NCI-H2227 treated with DMSO at 0.1 percent for 48 hours (cell line): ENCODE data around the gene KRT83.

Experiments used
- DNase-seq: peaks from one replicate; lab custom pipeline; 2025; lab: John Stamatoyannopoulos, UW

KRT83 gene

DNA sequence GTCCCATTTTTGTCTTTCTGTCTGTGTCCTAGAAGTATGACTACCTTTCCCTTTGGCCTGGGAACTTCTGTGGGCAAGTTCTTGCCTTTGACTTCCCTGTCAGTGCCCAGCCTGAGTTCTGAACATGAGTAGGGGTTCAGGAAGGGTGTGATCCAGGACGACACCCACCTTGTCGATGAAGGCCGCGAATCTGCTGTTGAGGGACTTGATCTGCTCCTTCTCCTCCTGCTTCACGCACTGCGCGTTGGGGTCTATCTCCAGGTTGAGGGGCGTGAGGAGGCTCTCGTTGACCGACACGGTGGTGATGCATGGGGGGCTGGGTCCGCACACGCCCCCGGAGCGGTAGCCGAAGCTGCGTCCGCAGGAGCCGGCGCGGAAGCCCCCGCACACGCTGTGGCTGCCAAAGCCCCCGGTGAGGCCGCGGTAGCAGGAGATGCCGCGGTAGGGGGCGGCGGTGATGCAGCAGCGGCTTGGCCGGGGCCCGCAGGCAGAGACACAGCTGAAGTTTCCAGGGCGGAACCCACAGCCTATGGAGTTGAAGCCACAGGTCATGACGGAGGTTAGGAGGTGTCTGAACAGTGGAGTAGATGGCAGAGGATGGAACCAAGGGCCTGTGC is at the start of gene KRT83:
Gene KRT83 (minus strand): TSS at position 615 of the 617 bp plus-strand sequence. CDS start 63 bp downstream, at position 552.
- no peak for DNase-seq

DNA sequence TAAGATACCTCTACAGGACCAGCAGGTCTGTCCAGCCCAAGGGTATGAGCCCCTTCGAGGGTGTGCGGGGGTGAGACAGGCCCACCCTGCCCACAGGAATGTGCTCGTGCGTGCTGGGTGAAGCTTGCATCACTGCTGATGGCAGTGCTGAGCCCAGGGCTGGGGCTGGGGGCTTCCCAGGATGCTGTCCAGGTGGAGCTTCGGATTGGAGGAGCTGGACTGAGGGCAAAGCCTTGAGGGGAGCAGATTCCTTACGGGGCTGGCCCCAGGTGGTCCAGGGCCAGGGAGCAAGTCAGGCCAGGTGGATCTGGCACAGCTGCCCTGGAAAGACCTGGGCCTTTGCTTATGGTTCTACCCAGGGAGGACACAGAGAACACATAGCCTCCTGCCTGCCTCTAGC is 48.6 kb upstream of the KRT83 start:
- no peak for DNase-seq

DNA sequence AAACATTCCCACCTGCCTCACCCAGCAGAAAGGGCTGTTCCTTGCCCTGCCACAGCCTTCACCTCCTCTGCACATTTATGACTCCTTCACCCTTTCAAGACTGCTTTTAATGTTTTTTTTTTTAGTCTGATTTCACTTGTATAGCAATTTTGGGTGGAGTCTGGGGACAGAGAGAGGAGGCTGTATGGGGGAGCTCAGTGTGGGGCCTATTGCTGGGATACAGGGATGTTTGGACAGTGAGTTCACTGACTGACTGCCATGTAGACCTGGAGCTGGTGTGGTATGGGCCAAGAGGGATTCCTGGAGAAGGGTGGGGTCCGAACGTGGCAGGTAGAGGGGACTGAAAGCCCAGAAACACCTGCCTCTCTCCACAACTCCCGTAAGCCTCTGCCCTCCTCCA is 48.0 kb upstream of the KRT83 start:
- no peak for DNase-seq

DNA sequence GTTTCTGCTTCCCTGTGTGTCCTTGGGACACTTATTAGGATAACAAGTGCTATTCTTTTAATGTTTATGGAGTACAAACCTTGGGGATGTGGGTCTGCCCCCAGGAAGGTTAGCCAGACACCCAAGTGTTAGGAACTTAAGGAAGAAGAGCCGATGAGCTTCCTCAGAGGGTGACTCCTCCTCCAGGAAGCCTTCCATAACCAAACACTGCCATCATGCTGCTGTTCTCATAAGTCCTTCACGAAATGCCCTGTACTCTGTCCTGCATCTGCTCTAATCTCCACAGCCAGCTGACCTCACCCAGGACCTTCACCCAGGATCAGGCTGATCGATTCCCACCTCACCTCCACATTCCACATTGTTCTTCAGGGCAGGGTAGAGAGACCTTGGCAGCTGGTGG is 47.3 kb upstream of the KRT83 start:
- DNase-seq: no peak

DNA sequence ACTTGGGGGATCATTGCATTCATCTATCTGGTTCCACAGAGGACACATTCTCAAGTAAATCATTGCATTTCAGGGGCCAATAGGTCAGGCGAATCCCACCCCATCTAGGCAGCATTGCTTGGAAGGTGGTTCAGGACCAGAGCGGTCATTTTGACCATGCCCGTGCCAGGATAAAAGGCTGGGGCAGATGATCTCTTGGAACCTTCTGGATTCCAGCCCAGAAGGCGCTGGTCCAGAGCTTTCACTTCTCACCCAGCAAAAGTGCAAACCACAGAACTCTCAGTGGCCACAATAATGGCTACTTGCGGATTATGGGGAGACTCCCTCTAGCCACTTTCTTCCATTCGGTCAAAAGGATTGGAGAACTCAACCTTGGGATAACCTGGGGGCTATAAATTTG is 46.7 kb upstream of the KRT83 start:
- DNase-seq: no peak

DNA sequence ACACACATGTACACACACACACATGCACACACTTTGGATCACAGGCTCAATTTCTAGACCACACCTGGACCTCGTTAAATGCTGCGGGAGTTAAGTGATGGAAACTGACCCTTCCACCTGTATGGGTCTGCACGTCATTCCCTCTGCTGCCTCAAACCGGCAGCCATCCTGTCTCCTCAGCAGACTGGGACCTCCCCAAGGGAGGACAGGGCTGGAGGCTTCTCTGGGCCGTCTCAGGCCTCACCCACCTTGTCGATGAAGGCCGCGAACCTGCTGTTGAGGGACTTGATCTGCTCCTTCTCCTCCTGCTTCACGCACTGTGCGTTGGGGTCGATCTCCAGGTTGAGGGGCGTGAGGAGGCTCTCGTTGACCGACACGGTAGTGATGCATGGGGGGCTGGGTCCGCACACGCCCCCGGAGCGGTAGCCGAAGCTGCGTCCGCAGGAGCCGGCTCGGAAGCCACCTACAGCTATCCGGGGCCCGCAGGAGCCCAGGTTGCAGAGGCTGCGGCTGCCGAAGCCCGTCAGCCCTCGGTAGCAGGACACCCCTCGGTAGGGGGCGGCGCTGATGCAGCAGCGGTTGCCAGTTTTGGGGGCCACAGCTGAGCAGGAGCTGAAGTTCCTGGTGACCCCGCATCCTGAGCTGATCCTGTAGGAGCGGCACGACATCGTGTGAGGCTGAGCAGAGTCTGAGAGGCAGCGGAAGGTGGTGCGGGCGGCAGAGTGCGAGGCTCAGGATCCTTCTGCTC is 45.7 kb upstream of the KRT83 start, which contains the start of gene KRT85:
Gene KRT85 (minus strand): TSS at position 744 of the 748 bp plus-strand sequence. CDS start 76 bp downstream, at position 668.
- DNase-seq: no peak

DNA sequence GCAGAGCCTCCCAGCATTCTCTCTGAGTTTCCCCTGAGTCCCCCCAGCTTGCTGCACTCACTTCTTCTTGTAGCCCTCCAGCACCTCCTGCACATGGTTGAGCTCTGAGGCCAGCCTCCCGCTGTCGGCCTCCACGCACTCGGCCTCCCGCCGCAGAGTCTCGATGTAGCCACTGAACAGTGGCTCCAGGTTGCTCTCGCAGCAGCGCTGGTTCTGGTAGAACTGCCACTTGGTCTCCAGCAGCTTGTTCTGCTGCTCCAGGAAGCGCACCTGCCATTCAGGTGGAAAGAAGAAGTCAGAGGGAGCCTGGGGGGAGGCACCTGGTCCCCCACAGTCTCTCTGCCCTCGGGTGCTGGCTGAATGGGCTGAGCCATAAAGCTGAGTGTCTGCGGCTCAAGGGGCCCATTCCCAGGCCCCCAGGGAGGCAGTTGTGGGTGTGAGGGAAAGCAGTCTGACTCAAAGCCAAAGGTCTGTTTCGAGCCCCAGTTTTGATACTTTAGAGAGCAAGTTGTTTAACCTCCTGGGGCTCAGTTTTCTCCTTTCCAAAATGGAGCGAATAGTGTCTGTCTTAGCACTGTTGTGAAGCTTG is 43.8 kb upstream of the KRT83 start:
- no peak for DNase-seq

DNA sequence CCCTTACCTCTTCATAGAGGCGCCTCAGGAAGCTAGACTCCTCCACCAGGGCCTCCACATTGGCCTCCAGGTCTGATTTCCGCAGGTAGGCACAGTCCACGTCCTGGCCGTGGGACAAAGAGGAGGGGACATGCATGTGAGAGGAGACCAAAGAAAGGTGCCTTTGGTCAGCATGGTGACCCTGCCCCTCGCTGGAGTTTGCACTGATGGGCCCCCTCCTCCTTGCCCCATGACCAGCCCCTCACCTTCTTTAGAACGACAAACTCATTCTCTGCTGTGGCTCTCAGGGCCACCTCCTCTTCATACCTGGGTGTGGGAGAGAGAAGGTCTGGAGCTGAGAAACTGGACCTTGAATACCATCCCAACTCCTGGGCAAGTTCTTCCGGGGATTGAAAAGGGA is 42.9 kb upstream of the KRT83 start:
- DNase-seq: no peak

DNA sequence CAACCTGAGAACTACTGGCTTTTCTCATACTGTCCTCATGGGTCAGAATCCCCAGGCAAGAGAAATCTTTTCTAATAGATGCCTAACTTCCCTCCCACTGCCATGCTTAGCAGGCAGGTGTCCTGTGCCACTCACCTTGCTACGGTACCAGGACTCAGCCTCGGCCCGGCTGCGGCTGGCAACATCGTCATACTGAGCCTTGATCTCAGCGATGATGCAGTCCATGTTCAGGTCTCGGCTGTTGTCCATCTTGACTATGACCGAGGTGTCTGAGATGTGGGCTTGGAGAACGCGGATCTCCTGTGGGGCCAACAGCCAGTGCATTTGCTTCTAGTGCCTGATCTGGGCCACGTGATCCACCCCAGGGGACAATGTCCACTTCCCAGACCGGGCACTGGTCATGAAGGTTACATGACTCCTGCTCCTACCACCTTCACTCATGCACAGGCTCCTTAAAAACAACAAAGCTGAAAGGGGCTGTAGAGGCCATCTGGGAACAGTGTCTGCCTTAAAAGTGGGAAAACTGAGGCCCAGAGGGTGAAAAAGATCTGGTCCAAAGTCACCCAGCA is 42.0 kb upstream of the KRT83 start:
- DNase-seq: no peak

DNA sequence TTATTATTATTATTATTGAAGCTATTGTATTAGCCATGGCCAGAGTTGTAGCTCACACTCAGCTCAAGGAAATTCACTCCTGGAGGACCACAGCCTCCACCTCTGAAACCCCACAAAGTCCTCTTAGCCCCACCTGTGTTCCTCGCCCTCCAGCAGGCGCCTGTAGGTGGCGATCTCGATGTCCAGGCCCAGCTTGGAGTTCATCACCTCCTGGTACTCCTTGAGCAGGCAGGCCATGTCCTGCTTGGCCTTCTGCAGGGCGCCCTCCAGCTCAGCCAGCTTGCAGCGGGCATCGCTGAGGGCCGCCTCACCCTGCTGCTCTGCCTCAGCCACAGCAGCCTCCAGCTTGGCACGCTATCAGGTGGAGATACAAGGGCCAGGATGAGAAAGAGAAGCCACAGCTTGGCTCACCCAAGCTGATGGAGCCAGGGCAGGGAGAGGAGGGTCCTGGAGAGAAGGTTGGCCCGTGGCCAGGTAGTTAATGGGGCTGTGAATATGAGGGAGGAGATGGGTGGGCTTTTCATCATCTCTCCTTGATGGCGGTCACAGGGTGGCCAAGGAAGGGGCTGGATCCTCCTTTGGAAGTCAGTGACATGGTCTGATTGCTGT is 41.0 kb upstream of the KRT83 start:
- DNase-seq: no peak

DNA sequence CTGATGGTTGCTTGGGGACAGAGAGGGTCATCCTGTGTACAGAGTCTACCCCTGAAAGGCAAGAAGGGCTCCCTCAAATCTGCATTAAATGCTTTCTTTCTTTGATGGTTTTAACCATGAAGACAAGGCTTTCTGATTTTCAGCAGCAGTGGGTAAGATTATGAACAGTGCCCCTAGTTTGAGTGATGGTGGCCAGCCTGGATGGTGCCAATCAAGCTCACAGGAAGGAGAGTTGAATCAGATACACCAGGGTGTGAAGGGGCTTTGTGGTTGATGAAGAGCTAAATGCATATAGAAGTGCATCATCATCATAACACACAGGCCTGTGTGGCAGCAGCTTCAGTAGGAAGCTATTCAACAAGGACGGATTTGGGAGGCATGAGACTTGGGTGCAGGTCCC is 40.4 kb upstream of the KRT83 start:
- no peak for DNase-seq

DNA sequence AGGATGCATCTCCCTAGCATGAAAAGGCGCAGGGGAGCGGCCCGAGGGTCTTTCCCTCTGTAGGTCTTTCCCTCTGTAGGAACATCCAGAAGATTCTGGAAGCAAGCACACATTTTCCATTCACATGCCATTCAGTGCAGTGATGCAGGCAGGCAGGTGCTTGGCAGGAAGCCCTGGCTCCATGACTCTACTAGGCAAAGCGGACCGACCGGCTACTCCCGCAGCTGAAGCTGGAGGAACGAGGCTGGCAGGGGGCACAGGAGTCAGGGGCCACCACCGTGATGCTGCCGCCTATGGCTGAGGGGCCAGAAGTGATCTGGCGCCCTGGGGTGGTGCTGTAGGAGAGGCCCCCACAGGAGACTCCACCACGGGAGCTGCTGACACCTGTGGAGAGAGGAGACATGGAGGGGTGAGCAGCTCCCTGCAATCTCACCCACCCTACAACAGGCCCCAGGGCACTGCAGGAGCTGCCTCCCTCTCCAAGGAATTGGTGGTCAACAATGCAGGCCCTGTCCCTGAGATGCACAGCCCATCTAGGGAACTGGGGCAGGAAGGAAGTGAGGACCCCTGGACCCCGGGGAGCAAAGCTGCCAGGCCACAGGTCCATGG is 39.6 kb upstream of the KRT83 start:
- no peak for DNase-seq

DNA sequence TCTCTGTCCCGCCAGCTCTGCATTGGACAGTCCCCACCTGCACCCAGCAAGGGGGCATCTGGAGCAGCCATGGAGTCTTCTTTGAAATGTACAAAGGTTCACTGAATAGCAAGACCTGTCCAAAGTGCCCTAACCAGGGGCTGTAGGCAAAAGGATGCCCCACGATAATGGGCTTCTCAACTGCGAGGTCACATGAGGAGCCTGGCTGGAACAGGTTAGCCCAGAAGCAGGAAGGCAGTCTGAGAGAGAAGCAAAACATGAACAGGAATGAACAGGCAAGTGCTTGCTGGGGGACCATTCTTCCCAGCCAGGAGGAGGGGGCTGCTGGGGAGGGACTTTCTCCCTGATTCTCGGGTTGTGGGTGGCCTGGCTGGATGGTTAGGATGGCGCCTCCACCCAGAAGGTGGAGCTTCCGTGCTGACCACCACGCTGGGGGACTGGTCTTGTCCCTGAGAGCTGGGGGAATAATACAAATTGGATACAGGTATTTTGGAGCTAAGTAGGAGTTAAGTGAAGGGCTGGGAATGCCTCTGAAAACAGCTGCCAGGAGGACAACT is 39.0 kb upstream of the KRT83 start:
- no peak for DNase-seq

DNA sequence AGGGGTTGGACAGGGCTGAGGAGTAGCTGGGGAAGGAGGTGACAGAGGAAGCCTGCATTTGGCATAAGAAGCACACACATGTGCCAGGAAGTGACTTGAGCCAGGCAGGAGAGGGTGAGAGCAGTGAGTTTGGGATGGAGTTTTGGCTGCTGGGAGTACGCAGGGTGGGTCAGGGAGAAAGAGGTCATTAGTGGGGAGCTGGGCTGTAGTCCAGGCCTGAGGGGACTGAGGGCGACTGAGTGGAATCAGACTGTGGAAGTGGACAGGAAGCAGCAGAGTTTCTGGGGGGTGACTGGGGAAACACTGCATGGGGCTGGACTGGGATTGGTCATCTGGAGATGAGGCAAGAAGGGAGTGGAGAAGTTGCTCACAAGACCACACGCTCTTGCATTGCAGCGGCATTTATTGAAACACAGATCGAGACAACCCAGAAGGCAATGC is 38.4 kb upstream of the KRT83 start:
- DNase-seq: no peak

DNA sequence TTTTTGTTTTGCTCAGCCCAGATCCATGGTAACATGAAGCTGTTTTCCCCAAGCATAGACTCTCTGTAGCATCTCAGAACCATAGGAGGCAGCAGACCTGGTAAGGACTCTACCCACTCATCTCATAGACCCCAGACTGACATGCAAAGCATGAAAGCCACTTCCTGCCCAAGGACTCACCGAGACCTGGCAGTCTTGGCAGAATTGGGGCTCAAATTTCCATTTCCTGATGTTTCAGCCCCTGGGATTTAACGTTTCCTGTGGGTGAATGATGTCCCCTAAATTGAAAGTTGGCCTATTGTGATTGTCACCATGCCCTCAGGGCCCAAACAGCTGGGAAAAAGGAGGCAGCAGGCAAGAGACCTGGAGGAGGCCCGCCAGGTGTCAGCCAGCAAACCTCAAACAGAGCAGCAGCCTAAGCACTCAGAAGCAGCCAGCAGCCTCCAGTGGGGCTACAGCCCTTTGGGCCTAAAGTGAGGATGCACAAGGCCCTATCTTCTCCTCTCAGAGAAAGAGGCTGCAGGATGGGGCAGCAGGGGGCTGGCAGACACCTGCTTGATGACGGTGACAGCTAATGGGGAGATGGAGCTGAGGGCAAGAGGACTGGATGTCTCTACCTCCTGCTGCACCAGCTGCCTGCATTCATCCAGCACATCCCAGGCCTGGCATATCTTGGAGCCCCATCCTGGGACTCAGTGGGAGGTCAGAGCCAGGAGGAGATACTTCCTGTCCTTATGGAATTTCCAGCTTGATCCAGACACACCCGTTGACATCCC is 37.6 kb upstream of the KRT83 start:
- DNase-seq: no peak

DNA sequence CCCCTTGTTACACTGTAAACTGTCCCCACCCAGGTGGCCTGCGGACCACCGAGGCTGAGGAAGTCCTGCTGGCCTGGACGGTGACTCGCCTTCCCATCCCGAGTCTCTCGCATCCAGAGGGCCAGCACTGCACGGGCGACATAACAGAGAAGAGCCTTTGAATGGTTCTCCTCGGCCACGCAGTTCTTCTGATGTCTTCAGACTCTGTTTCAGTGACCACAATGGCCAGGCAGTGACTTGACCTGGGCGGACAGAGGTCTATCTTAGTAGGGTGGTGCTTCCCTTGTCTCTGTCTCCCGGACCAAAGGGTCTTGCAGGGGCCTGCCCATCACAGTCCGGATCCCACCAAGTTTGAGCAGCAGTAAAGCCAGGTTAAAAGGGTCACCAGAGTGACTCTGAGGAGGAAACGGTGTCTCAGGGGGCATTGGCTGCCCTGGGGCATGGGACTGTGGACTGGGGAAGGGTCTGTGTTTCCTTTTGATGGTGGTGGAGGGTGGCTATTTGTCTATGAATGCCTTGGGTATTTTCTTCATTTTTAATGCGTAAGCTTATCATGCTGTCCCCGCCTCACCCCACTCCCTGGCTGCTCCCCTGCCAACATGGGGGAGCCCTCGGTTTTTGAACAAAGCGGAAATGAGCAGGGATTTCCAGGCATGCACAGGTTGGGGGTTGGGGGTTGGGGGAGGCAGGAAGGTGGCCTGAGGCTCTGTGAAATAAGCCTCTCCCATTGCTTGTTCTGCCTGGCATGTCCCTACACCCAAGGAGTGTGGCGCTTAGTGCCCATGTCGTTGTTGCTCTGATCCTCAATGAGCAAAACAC is 35.8 kb upstream of the KRT83 start:
- DNase-seq: no peak

DNA sequence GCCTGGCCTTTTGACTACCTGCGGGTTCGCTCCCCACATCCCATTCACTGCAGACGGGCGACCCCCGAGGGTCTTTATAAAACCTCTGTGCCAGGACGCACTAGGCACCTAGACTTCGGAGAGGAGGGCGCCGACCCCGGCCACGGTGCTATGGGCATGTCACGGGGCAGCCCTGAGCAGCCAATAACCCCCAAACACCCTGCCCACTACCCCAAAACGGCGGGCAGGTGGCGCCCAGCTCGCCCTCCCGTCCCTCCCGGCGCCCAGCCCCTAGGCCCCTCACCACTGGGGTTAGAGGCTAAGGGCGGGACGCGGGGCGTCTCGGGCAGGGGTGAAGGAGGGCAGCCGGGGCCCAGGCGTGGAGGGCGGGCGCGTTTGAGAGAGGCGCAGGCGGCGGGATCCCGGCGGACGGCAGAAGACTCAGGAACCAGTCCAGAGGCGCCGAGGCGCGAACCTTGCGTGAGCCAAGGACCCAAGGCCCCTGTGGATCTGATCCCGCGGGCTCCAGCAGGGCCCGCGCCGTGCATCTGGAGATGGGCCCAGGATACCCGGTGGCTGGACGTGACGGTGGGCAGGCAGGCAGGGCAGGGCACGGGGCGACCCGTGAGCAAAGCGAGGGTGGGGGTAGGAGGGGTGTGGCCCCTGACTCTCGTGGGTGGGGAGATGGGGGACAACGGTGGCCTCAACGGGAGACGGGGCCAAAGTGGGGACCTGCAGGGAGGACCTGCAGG is 35.0 kb upstream of the KRT83 start:
- no peak for DNase-seq

DNA sequence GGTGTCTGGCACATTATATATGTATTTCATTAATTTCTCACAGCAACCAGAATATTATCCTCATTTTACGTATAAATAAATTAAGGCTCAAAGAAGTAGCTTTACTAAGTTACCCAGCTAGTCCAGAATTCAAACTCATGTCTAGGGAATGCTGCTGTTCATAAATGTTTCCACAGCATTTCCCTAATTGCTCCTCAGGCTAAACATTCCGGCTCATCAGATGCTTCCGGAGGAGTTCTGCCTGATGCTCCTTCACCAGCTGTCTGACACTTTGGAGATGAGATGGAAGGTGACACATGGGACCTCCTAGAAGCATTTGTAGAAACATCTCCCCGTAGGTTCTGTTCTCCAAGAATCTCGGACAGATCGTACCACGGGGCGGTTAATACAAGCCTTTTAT is 34.0 kb upstream of the KRT83 start:
- no peak for DNase-seq

DNA sequence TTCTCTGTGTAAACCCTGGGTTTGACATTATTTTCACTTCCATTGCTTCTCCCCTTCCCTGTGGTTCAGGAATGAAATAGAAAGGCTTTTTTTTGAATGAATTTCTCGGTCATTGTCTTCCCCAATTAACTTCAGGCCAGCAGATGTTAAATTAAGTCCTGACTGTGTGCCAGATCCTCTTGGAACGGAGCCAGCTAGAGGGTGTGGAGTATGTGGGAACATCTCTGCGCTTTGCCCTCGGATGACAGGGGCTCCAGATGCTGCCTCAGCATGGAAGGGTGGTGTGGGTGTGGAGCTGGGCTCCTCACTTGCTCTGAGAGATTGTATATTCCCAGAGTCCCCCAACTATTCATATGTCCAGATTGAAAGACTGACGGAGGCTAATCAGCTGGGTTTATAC is 33.0 kb upstream of the KRT83 start:
- no peak for DNase-seq
